Ascending aorta (tissue), 2 donors: ENCODE data around the gene SHMT2. TPM values are rescaled to one million over a fixed set of nuclear protein-coding genes. Genes with fewer than 3 reads are reported as not detected.

Source experiments
- DNase-seq, 2 donors: peaks; one replicate each; pipeline ENCODE4 v3.0.0-alpha.2; 2019; ENCODE audit warnings: low spot score in 2 of 2
- H3K27ac ChIP-seq, 2 donors: fragments of 200-600 bp; sonication (generic); one replicate each; pipeline ENCODE4 v1.5.1; 2016 to 2017; ENCODE audit warnings: mild to moderate bottlenecking in 1 of 2
- H3K27me3 ChIP-seq: fragments of 200-600 bp; sonication (generic); one replicate; pipeline ENCODE4 v1.5.1; 2017
- H3K36me3 ChIP-seq, 2 donors: fragments of 200-600 bp; sonication (generic); one replicate each; pipeline ENCODE4 v1.5.1; 2016
- H3K4me1 ChIP-seq, 2 donors: fragments of 200-600 bp; sonication (generic); one replicate each; pipeline ENCODE4 v1.5.1; 2016 to 2017; ENCODE audit warnings: mild to moderate bottlenecking in 1 of 2
- H3K4me3 ChIP-seq, 2 donors: fragments of 200-600 bp; sonication (generic); one replicate each; pipeline ENCODE4 v1.5.1; 2016 to 2017; ENCODE audit warnings: mild to moderate bottlenecking in 1 of 2
- H3K9me3 ChIP-seq, 2 donors: fragments of 200-600 bp; sonication (generic); one replicate each; pipeline ENCODE4 v1.5.1; 2016
- CTCF ChIP-seq, 3 experiments: fragments of 200-600 bp in 2 of 3; fragments of 450-650 bp in 1 of 3; sonication (generic) in 2 of 3; IDR thresholded peaks; one replicate each; pipeline ENCODE4 v1.5.1; 2016 to 2019; ENCODE audit warnings: antibody characterized with exemption in 3 of 3, mild to moderate bottlenecking in 1 of 3, moderate library complexity in 1 of 3
- intact Hi-C: fragments of 100-400 bp; cut with DNase I; formaldehyde crosslinking; loops from one replicate; pipeline ENCODE4 v1.15.1; 2023
- total RNA-seq: library from RNA; depleted of rRNA; stranded (reverse); fragments of >200 nt; gene quantifications from one replicate; pipeline ENCODE4 v1.1.0, GENCODE V29; 2016

Gene SHMT2
- total RNA-seq, 1 donor from 2014 or later: 136 TPM

GRCh38 chr12:57190037-57190436, 39.5 kb upstream of the SHMT2 start:
- no peaks in the 10 kb centered on the region for H3K27me3 ChIP-seq
- H3K4me1 ChIP-seq: no peaks in the 10 kb centered on the region
- H3K4me3 ChIP-seq: no peak overlapping the region
- H3K9me3 ChIP-seq: no peaks in the 10 kb centered on the region
- intact Hi-C loops: no loop called here
- H3K36me3 ChIP-seq: peaks cover 99 to 100% of the 10 kb centered on the region in 2 donors
- peak overlapping the region in 1 of 2 donors; percentile 27 for H3K27ac ChIP-seq
- no peak for DNase-seq
- no peak for TF ChIP-seq CTCF (IDR thresholded peaks at IDR 0.05)

- Histone ChIP-seq H3K36me3 (peaks cover 99 to 100% of the 10 kb centered on the region in 2 donors), H3K27me3 (no peaks in the 10 kb centered on the region), H3K4me1 (no peaks in the 10 kb centered on the region), H3K4me3 (no peak overlapping the region), H3K27ac (no peak overlapping the region), H3K9me3 (no peaks in the 10 kb centered on the region)
- intact Hi-C loops: no loop called here
- no peak for DNase-seq
- TF ChIP-seq CTCF (IDR thresholded peaks at IDR 0.05): no peak
Measured at GRCh38 chr12:57190821-57191220, 38.7 kb upstream of the SHMT2 start.

- Histone ChIP-seq H3K27me3 (no peaks in the 10 kb centered on the region), H3K27ac (no peak overlapping the region), H3K9me3 (no peaks in the 10 kb centered on the region), H3K4me1 (no peaks in the 10 kb centered on the region), H3K4me3 (no peak overlapping the region), H3K36me3 (peaks cover 99 to 100% of the 10 kb centered on the region in 2 donors)
- DNase-seq: no peak
- intact Hi-C loops: no loop called here
- no peak for TF ChIP-seq CTCF (IDR thresholded peaks at IDR 0.05)
Measured at GRCh38 chr12:57191410-57191809, 38.1 kb upstream of the SHMT2 start.

GRCh38 chr12:57192920-57193319, 36.6 kb upstream of the SHMT2 start:
- Histone ChIP-seq H3K4me3 (no peak overlapping the region), H3K4me1 (no peaks in the 10 kb centered on the region), H3K9me3 (no peaks in the 10 kb centered on the region), H3K27ac (no peak overlapping the region), H3K27me3 (no peaks in the 10 kb centered on the region), H3K36me3 (peaks cover 99 to 100% of the 10 kb centered on the region in 2 donors)
- DNase-seq: no peak
- no peak for TF ChIP-seq CTCF (IDR thresholded peaks at IDR 0.05)
- intact Hi-C loops: no loop called here

GRCh38 chr12:57193706-57194245, 35.7 kb upstream of the SHMT2 start:
- Histone ChIP-seq H3K9me3 (no peaks in the 10 kb centered on the region), H3K4me1 (no peaks in the 10 kb centered on the region), H3K4me3 (no peak overlapping the region), H3K36me3 (peaks cover 99 to 100% of the 10 kb centered on the region in 2 donors), H3K27ac (no peak overlapping the region), H3K27me3 (no peaks in the 10 kb centered on the region)
- DNase-seq: no peak
- intact Hi-C loops: no loop called here
- no peak for TF ChIP-seq CTCF (IDR thresholded peaks at IDR 0.05)

GRCh38 chr12:57194253-57194652, 35.3 kb upstream of the SHMT2 start:
- DNase-seq: no peak
- no peak for TF ChIP-seq CTCF (IDR thresholded peaks at IDR 0.05)
- H3K36me3 ChIP-seq: peaks cover 99 to 100% of the 10 kb centered on the region in 2 donors
- H3K27ac ChIP-seq: no peak overlapping the region
- intact Hi-C loops: no loop called here
- no peaks in the 10 kb centered on the region for H3K9me3 ChIP-seq
- H3K4me3 ChIP-seq: no peak overlapping the region
- no peaks in the 10 kb centered on the region for H3K4me1 ChIP-seq
- H3K27me3 ChIP-seq: no peaks in the 10 kb centered on the region
